GM18499 (cell line): ENCODE results near the gene SAP30L.

ENCODE experiments used
- ATAC-seq: cut with Tn5 transposase; IDR thresholded peaks from one replicate; pipeline ENCODE4 v1.9.1; 2021; ENCODE audit warnings: moderate number of reproducible peaks; ENCODE audit not compliant: insufficient read depth, unreplicated experiment

SAP30L gene

GRCh38 chr5:154460172-154460571, 14.4 kb downstream of the SAP30L start:
- ATAC-seq = no peak

- no peak for ATAC-seq
Measured at GRCh38 chr5:154461531-154461930, 15.7 kb downstream of the SAP30L start.

GRCh38 chr5:154464438-154464837, 18.6 kb downstream of the SAP30L start:
- ATAC-seq = no peak

- no peak for ATAC-seq
Measured at GRCh38 chr5:154465169-154465568, 19.4 kb downstream of the SAP30L start.

- no peak for ATAC-seq
Measured at GRCh38 chr5:154466147-154466546, 20.4 kb downstream of the SAP30L start.

GRCh38 chr5:154466671-154467070, 20.9 kb downstream of the SAP30L start:
- ATAC-seq = no peak

GRCh38 chr5:154467655-154468354, 22.0 kb downstream of the SAP30L start:
- peak; percentile 91 for ATAC-seq

GRCh38 chr5:154470137-154470536, 24.3 kb downstream of the SAP30L start:
- ATAC-seq = no peak

GRCh38 chr5:154470947-154471870, 25.4 kb downstream of the SAP30L start:
- ATAC-seq = no peak

GRCh38 chr5:154472871-154473580, 27.2 kb downstream of the SAP30L start:
- ATAC-seq = no peak

GRCh38 chr5:154473581-154474283, 27.9 kb downstream of the SAP30L start:
- no peak for ATAC-seq

GRCh38 chr5:154474396-154475334, 28.9 kb downstream of the SAP30L start:
- no peak for ATAC-seq

- ATAC-seq = no peak
Measured at GRCh38 chr5:154475591-154476353, 30.0 kb downstream of the SAP30L start.

- ATAC-seq = no peak
Measured at GRCh38 chr5:154476354-154477205, 30.8 kb downstream of the SAP30L start.

- no peak for ATAC-seq
Measured at GRCh38 chr5:154477382-154478223, 31.8 kb downstream of the SAP30L start.

GRCh38 chr5:154478224-154478565, 32.4 kb downstream of the SAP30L start, which contains the start of gene HAND1:
Gene HAND1 (minus strand): TSS chr5:154478227. CDS start chr5:154478008, 219 bp downstream.
- ATAC-seq = no peak

- no peak for ATAC-seq
Measured at GRCh38 chr5:154478752-154479159, 33.0 kb downstream of the SAP30L start.
